Inferior parietal cortex (tissue), 1 donor: ENCODE measurements around the gene LRP6.
"Not testable (repeated sequence)": the region's sequence is repeated elsewhere in the genome, so short reads cannot be mapped to it uniquely, and the experiment has no call there.

Experiments used
- DNase-seq: peaks from one replicate; pipeline ENCODE4 v3.0.0-alpha.2; 2016; ENCODE audit errors: extremely low spot score

Gene LRP6

DNA sequence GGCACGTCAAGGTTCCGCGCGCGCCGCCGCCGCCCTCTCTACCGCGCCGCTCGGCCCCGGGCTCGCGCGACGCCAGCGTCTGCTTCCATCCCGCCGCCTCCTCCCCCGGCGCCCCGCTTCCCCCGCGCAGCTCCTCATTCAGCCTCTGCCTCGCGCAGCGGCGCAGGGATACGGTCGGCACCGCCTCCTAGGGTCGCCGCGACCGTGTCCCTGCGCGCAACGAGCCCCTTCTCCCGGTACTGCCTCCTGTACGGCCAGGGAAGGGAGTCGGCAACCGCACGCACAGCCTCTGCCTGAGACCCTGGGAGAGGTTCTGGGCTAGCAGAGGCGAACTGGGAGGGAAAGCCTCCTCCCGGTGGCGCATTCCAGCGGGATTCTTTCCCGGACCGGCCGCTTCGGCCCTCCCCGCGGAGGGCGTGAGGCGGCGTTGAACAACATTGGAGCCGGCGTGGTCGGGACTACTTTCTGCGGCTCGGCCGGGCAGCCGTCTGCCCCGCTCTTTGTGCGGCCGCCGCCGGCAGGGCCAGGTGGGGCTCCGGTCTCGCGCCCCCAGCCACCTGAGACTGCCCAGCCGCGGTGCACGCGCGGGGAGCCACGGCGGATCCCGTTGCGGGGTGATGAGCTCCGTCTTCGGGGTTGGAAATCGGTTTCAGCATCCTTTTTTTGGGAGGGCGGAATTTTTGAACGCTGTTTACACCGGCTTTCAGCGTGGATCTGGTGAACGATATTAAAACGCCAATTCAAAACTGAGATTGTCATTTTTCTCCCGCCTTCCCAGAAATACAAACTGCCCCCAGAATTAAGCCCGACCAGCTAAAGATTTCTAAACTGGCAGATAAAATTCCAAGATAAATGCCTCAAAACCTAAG lies at the start of gene LRP6:
Gene LRP6, minus strand, starts transcription at position 172 of the 869 bp plus-strand sequence. CDS start 309 bp downstream, outside the sequence.
- peak; percentile 89 for DNase-seq

DNA sequence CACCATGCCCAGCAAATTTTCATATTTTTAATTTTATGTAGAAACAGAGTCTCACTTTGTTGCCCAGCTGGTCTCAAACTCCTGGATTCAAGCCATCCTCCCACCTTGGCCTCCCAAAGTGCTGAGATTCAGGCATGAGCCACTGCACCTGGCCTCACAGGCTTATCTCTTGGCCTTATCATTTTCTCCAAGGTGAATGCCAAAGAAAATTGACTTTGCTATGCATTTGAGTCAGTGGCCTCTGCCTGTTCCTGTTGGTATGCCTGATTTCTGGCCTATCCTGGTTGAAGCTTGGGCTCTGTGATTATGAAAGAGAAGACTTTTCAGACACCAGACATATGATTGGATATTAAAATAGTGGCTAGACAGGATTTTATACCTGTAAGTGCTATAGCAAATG lies 49.0 kb upstream of the LRP6 start:
- no peak for DNase-seq

DNA sequence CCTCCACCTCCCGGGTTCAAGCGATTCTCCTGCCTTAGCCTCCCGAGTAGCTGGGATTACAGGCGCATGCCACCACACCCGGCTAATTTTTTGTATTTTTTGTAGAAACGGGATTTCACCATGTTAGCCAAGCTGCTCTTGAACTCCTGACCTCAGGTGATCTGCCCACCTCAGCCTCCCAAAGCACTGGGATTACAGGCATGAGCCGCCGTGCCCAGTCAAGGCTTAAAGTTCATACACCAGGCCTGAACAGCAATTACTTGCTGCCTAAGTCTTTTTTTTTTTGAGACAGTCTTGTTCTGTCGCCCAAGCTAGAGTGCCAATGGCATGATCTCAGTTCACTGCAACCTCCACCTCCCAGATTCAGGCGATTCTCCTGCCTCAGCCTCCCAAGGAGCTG lies 43.9 kb upstream of the LRP6 start:
- DNase-seq, result not testable (repeated sequence)

DNA sequence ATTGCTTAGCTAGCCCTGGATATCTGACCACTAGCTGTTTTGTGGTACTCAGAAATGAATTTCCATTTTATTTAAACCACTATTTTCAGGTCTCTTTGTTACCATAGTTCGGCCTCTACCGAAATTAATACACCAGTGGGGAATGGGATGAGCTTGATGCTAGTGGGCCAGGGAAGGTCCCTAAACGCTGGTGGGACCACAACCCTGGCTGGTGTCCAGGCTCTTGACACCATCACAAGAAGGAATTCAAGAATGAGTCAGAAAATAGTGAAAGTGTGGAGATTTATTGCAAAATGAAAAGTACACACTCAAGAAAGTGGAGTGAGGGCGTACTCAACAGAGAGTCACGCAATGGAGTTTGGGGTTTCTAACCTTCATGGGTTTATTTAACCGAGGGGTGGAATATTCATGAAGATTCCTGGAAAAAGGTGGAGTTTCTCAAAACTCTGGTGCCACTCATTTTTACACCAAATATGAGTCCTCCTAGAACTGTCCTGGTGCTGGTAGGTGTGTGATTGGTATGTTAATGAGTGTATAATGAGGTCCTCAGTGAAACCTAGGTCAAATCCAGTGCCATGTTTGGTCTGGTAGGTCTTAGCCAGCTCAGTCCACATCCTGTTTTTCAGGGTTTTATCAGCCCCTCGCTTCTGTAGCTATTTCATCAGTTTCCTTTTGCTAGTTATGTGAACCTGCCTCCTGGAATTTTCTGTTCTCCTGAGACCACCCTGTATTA lies 38.9 kb upstream of the LRP6 start:
- DNase-seq, result no peak

GRCh38 chr12:12302976-12303375 lies 36.1 kb upstream of the LRP6 start:
- no peak for DNase-seq

- DNase-seq, result no peak
Measured at GRCh38 chr12:12301122-12301521, 34.3 kb upstream of the LRP6 start.

DNA sequence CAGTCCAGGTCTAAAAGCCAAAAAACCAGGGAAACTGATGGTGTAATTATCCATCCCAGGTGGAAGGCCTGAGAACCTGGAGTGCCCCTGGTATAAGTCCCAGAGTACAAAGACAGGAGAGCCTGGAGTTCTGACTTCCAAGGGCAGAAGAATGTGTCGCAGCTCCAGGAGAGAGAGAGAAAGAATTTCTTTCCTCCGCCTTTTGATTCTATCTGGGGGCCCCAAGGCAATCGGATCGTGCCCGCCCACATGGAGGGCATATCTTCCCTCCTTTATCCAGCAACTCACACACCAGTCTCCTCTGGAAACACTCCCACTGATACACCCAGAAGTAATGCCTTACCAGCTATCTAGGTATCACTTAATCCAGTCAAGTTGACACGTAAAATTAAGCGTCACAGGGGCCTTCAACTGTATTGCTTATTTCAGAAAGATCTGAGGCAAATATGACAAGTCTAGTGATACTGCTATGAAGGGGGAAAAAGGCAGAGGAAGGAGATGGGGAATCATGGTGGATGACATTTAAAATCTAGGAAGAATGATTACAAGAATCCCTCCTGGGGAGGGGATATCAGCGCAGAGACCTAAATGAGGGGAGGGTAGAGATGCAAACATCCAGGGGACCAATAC lies 30.5 kb upstream of the LRP6 start:
- no peak for DNase-seq

DNA sequence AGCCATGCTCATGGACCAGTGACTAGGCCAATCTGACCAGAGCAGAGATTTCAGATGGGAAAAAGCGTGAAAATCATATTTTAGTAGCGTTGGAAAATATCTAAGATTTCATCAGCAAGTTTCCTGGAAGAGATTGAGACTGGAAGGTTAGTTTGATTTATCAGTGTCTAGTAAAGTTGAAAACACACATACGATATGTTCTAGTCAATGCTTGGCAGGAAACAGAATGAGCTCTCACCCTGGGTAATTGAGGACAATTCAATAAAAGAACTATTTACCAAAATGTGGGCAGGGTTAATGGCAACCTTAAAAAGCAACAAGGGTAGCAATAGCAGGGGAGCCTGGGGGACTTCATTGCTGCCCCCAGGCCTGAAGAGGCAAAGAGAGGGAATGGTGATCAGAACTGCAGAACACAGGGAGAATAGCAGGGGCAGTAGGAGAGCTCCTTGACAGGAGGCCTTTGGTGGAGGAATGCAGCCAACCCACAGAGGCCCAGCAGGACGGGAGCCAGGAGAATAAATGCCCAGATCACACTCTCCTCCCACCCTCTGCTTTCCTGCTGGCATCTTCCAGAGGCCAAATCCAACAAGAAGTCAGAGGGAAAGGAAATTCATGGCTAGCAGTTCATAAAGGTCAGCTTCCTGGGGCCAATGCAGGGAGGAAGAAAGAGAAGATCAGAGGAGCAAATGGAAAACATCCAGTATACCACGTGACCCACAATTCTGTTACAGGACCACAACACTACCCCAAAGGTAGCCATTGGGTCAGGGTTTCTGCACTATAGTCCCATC lies 27.6 kb upstream of the LRP6 start:
- DNase-seq, result no peak

- no peak for DNase-seq
Measured at GRCh38 chr12:12290206-12290605, 23.4 kb upstream of the LRP6 start.

GRCh38 chr12:12286441-12286840 lies 19.6 kb upstream of the LRP6 start:
- DNase-seq, result no peak

- no peak for DNase-seq
Measured at GRCh38 chr12:12282761-12283425, 16.0 kb upstream of the LRP6 start.

DNA sequence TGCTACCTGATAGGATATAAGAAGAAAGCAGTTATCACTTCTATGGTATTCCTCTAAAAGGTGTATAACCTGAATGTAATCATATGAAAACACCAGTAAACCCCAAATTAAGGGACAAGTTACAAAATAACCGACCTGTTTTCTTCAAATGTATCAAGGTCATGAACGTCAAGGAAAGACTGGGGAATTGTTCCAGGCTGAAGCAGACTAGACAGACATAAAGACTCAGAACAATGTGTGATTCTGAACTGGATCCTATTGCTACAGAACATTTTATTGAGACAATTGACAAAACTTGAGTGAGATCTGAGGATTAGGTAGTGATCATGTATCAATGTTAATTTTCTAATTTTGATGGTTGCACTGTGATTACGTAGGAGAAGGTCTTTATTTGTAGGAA lies 15.4 kb upstream of the LRP6 start:
- DNase-seq, result no peak

DNA sequence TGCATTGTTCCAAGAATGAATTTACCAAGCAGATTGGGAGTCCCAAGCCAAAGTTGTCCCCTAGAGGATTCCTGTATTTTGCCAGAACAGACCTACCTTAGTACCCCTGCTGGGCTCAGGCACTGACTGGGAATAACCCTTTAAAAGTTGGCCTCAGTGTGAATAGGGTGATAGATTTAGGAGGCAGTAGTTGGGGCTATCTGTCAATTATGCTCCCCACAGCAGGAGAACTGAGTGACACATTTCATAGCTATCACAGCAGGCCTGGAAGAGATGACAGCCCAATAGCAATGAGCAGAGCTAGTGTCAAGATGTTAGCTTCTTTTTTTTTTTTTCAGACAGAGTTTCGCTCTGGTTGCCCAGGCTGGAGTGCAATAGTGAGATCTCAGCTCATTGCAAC lies 14.3 kb upstream of the LRP6 start:
- no peak for DNase-seq

DNA sequence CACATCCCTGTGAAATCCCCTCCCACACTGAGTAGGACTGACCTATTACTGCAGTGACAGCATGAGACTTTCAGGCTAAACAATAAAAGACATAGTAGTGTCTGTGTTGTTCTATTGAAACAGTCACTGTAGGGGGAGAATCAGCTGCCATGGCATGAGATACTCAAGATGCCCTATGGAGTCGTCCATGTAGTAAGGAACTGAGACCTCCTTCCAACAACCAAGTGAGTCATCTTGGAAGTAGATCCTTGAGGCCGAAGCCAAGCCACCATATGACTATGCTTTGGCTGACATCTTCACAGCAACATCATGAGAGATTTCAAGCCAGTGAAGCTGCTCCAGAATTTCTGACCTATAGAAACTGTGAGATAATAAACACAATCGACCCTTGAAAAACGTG lies 12.1 kb upstream of the LRP6 start:
- DNase-seq, result no peak

DNA sequence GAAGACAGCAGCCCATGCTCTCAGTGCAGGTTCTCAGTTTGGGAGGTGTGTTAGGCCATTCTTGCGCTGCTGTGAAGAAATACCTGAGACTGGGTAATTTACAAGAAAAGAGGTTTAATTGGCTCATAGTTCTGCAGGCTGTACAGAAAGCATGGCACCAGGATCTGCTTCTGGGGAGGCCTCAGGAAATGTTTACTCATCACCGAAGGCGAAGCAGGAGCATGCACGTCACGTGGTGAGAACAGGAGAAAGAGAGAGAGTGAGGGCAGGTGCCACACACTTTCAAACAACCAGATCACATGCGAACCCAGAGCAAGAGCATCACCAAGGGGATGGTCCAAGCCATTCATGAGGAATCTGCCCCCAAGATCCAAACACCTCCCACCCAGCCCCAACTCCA lies 9.0 kb upstream of the LRP6 start:
- DNase-seq, result no peak

DNA sequence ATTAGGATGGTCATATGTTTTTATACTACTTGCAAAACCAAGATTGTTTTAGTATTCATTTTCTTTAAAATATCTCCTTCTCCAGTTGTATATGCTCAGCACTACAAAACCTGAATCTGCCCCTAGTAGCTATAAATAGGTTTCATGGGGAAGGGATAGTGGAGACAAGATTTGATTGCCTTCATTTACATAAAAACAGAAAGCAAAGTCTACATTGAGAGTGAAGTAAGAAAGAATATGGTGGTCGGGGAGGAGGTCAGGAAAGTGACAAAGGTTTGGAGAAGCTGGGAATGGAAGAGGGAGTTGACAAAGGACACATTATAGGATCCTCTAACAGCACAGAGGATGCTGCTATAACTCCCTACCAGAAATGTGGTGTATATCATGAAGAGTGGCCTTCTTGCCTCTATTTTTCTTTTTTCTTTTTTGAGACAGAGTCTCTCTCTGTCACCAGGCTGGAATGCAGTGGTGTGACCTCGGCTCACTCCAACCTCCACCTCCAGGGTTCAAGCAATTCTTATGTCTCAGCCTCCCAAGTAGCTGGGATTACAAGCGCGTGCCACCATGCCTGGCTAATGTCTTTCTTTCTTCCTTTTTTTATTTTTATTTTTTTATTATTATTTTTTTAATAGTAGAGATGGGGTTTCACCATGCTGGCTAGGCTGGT lies 6.6 kb upstream of the LRP6 start:
- no peak for DNase-seq

DNA sequence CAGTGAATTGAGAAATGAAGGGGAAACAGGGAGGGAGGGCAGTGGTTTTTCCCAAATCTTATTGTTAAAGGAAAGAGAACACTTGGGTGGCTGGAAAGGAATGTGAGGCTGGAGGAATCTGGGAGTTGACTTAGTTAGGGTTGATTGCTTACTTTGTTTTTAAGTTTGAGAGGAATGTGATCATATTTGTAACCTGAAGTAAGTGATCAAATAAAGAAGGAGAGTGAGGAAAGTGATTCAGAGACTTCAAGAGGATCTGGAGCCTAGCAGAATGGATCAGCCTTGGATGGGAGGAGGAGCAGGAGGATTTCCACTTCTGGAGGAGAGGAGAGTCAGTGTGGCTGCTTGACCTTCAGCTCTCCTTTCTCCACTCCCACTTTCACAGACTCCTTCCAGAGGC lies 6.0 kb upstream of the LRP6 start:
- DNase-seq, result no peak

- DNase-seq, result no peak
Measured at GRCh38 chr12:12270226-12270625, 3.4 kb upstream of the LRP6 start.

DNA sequence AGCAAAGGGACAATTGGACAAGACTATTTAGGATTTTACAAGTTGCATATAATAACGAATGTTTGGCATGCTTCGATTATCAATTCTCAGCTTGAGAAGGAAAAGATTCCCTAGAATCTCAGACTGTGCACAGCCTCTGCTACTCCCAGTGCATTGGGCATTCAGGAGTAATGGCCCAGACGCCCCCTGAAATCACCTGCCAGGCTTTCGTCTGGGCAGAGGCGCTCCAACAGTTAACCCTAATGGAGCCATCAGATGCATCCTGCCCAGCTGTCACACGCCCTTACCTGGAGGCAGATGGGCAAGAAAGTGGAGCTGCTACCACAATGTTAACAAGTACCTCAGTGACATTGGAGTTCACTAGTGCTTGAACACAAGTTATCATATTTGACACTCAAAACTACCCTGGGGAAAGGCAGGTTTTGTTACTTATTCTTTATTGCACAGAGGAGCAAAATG lies 927 bp upstream of the LRP6 start:
- no peak for DNase-seq

DNA sequence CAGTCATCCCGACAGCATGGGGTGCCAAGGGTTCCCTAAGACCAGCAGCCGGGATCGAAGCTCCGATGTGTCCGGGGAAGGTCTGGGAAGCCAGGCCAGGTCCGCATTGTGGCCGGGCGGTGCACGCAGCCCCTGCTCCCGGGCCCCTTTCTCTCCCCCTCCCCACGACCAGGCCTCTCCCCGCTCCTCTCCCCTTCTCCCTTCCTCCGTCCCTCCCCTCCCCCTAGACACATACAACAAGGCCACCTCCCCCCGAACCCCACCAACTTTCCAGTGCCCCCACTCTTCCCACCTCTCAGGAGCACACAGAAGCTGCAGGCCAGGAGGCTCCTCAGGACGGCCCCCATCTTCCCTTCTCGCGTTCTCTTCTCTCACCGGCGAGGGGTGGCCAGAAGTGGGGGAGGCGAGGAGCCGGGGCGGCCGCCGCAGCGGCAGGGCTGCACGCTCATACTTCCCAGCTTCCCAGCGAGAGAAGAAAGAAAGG lies 413 bp downstream of the LRP6 start:
- DNase-seq, result no peak
